Left kidney (tissue), 2 donors: Measurements from ENCODE around the gene GAL3ST3. TPM values are rescaled to one million over a fixed set of nuclear protein-coding genes. Genes with fewer than 3 reads are reported as not detected.

ENCODE experiments used
- DNase-seq: peaks from one replicate; pipeline ENCODE4 v3.0.0-alpha.2; 2013
- polyA plus RNA-seq: library from polyadenylated mRNA; unstranded; fragments of 120-200 nt; gene quantifications from one replicate; pipeline ENCODE4 v1.2.1, GENCODE V29; 2013; ENCODE audit not compliant: insufficient read length

Gene GAL3ST3
- polyA plus RNA-seq, 1 donor = 3.8 TPM

DNA sequence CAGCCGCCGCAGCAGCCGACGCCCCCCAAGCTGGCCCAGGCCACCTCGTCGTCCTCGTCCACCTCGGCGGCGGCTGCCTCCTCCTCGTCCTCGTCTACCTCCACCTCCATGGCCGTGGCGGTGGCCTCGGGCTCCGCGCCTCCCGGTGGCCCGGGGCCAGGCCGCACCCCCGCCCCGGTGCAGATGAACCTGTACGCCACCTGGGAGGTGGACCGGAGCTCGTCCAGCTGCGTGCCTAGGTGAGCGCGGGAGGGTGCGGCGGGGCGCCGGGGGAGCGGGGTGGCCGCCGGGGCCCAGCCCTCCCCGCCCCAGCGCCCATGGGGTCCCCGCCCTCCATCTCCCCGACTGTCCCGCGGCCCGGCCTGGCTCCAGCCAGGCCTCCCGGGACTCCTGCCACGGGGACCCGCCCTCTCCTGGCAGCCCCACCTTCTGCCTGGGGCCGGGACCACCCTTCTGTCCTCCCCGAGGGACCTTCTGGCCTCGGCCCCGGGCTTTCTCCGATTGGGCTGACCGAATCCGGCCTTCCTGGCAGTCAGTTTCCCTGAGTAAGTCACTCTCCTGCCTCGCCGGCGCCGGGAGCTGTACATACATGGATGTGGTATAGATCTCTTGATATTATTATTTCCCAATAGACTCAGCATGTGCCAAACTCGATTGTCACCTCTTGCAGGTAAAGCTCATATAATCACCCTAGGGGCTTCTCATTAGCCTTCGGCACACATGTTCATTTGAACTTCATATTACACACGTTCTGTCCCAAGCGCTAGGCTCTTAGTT is 21.8 kb upstream of the GAL3ST3 start:
- no peak for DNase-seq

- DNase-seq = no peak
Observed at GRCh38 chr11:66069715-66070603, 21.0 kb upstream of the GAL3ST3 start, which contains the start of gene PACS1. TSS of gene PACS1 (plus strand) at chr11:66070272. CDS start at chr11:66070487, 215 bp downstream.

DNA sequence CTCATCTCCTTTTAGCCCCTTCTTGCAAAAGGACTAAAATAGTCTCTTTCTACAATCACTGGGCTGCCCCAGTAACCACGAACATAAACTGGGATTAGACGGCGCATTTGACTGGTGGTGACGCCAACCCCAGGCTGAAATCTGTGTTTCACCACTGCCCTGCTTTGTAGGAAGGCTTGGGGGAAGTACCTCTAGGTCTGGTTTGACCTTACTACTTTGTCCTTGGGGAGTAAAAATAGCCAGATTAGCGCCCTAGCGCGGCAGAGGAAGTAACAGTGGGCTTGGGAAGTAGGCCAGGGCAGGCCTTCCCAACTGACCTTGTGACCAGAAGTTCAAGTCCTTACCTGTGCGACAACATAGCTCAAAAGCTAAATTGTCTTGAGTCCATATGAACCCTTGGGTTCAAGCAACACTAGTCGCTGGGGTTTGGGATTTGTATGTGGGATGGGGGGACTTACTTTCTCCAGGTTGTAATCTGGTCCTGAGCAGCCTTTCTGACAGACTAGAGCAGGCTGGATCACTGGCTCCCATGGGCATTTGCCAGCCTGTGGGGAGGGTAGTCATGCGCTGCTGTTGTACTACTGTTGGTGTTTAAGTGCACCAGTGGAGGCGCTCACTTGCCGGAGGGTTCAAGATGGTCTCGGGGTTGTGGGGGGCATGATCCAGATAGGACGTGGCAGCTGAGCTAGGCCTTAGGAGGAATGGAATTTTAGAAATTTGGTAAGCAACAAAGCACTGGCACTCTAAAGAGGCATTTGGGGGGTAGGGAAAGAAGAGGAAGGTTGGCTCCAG is 20.2 kb upstream of the GAL3ST3 start:
- DNase-seq = no peak

DNA sequence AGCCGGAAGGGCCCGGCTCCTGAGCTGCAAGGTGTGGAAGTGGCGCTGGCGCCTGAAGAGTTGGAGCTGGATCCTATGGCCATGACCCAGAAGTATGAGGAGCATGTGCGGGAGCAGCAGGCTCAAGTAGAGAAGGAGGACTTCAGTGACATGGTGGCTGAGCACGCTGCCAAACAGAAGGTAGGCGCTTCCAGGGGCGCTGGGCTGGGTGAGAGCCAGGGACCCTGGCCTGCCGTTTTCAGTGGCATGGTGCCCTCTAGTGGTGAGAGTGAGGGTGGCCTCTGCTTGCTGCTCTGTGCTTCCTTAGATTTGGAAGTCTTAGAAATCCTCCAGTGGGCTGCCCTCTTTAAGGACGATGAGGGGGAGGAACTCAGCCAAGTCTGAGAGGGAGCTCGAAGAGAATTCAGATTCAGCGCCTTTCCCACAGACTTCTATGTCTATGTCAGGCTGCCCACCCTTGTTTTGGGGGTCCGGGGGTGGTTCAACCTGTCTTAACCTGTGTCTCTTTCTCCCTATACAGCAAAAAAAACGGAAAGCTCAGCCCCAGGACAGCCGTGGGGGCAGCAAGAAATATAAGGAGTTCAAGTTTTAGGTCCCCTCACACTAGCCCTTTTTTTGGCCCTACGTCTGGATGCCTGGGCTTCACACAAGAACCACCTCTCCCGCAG is 19.3 kb upstream of the GAL3ST3 start:
- peak; percentile 72 for DNase-seq

DNA sequence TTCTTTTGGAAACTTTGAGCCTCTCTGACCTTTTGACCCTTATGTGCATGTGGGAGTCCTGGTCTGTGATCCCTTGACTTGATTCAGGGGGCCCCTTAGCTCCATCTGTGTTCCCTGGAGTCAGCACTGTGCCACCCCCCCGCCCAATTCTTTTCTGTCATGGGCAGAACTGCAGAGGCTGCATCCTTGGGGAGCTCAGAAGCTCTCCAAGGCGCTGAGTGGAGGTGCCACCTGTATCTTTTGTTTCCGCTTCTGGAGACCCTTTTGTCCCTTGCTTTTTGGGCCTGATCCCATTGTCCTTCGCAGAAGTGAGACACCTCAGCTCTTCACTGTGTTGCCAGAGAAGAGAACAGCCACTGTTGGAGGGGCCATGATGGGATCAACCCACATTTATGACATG is 18.7 kb upstream of the GAL3ST3 start:
- DNase-seq = no peak

DNA sequence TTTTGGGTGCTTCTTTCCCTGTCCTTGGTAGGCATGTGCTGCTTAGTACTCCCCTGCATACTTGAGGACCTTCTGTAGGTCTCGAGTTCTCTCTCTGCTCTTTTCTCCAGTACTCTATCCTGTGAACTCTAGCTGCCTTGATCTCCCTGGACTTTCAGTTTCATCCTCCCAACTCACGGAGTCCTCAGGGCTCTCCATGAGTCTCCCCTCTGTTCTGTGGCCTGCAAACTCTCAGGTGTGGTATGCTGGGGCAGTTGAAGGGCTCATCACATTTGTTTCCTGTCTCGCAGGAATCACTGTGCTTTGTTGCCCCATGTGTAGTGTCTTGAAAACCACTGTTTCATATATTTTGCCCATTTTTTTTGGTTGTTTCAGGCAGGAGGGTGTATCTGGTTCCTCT is 17.8 kb upstream of the GAL3ST3 start:
- no peak for DNase-seq

GRCh38 chr11:66064571-66064970 is 15.6 kb upstream of the GAL3ST3 start:
- no peak for DNase-seq

DNA sequence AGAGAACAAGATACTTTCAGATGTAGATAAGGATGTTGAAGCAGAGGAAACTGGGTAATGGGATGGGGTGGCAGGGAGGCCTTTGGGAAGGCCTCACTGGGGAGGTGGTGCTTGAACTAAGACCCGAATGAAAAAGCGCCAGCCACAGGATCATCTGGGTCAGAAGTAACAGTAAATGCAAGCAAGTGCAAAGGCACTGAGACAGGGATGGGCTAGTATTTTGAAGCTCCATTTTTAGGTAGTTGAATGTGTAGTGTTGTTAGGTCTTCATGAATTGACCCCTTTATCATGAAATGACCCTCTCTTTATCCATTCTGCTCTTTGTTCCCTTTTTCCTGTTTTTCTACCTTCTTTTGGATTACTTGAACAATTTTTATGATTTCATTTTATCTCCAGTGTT is 14.9 kb upstream of the GAL3ST3 start:
- DNase-seq = no peak

DNA sequence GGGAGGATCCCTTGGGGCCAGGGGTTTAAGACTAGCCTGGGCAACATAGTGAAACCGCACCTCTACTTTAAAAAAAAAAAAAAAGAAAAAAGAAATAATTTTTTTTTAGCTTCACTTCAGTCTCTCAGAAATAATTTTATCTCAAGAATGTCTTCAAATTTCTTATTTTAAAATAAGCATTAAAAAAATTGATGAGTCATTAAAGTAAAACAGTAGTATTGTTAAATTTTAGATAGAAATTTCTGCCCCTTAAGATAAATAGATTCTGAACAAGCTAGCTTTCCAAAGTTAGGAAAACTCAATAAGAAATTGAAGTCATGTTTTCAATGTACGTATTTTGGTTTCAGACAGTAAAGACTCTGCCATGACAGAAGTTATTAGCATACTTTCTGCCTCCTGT is 13.4 kb upstream of the GAL3ST3 start:
- no peak for DNase-seq

DNA sequence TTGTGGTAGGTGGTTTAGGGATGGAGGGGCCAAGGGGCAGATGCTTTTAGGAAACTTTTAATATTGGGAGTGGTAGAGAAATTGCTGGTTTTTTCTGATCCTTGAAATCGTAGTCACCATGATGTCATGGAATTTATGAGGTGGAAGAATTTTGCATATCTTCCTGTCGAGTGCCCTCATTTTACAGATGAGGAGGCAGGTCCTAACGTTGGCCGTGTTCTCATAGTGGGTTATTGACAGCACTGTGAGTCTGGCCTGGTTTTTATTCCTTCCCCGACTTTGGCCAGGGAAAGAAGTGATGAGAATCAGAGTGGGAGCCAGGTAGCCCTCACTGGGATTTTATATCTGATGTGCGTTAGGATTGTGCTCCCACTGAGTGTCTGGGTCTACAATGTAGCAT is 12.3 kb upstream of the GAL3ST3 start:
- DNase-seq = no peak

- no peak for DNase-seq
Observed at GRCh38 chr11:66059966-66060680, 11.2 kb upstream of the GAL3ST3 start.

DNA sequence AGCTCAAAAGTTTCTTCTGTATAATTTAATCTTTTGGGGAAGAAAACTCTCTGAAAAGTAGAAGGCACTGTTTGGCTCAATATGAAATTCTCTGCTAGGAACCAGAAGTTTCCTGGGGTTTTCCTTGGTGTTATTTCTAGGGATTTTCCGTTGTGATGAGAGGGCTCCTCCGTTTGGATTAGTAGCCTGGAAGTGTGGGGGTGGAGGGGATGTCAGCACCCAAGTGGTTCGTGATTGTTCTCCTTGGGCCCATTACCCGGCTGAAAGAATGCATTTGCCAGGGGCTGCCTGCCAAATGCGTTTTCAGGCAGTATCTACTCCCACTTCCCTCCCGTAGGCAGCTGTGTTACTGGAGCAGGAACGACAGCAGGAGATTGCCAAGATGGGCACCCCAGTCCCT is 7.5 kb upstream of the GAL3ST3 start:
- no peak for DNase-seq

DNA sequence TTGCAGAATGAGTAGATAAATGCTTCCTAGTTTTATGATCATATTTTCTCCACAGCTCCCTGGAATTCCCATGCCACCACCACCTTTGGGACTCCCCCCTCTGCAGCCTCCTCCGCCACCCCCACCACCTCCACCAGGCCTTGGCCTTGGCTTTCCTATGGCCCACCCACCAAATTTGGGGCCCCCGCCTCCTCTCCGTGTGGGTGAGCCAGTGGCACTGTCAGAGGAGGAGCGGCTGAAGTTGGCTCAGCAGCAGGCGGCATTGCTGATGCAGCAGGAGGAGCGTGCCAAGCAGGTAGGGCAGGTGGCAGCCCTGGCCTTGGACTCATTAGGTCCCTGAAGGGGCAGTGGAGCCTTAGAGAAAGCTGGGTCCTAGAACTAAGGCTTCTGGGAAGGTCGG is 6.1 kb upstream of the GAL3ST3 start:
- no peak for DNase-seq

GRCh38 chr11:66052664-66052982 is 3.7 kb upstream of the GAL3ST3 start:
- DNase-seq = no peak

DNA sequence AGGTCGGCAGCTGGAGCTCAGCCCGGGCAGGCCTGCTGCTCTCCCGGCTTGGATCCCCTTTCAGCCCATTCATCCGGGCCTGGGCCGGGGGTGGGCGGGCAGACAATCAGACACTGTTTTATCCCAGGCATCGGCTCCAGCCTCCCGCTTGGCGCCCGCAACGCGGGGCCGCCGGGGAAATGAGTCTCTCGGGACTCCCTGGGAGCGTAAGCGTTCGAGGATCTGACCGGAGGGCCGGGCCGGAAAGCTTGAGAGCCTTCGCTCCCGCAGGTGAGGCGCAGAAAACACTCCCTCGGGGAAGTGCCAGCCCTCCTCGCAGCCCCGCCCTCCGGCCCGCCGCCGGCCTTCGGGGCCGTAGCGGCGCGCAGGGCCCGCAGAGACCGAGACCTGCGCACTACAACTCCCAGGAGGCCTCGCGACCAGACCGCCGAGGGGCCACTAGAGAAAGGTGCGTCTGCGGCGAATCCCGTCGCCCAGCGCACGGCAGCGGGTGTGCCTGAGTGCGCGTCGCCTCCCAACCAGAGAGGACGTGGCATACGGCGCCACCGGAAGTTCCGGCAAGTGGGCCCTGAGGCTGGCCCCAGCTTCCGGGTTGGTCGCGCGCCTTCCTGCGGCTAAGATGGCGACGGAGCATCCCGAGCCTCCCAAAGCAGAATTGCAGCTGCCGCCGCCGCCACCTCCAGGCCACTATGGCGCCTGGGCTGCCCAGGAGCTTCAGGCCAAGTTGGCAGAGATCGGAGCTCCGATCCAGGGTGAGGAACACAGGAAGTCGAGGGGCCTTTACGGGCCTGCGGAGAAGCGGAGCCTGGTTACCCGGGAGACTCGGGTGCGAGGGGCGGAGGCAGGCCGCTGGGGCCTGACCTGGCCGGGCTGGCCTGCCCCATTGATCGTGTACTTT is 3.1 kb upstream of the GAL3ST3 start, which contains the start of gene SF3B2:
Gene SF3B2 (plus strand): TSS at position 599 of the 898 bp plus-strand sequence. CDS start 21 bp downstream, at position 620.
- peak; percentile 96 for DNase-seq

DNA sequence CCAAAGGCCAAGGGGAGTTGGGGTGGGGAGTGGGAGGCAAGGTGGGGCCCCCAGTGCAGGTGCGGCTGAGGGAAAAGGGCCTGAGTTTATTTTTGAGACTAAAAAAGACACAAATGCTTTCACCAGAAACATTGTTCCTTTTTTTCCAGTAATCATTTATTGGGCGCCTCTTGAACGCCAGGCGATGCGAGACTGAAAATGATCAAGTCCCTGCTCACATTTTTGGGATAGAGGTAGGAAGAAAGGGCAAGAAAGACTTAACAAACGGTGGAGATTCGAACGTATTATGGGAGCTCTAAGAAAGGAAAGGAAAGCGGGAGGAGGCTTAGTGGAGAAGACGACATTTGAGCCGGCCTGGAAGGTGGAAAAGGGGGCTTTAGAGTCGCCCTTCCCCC is 2.4 kb upstream of the GAL3ST3 start:
- DNase-seq = no peak

DNA sequence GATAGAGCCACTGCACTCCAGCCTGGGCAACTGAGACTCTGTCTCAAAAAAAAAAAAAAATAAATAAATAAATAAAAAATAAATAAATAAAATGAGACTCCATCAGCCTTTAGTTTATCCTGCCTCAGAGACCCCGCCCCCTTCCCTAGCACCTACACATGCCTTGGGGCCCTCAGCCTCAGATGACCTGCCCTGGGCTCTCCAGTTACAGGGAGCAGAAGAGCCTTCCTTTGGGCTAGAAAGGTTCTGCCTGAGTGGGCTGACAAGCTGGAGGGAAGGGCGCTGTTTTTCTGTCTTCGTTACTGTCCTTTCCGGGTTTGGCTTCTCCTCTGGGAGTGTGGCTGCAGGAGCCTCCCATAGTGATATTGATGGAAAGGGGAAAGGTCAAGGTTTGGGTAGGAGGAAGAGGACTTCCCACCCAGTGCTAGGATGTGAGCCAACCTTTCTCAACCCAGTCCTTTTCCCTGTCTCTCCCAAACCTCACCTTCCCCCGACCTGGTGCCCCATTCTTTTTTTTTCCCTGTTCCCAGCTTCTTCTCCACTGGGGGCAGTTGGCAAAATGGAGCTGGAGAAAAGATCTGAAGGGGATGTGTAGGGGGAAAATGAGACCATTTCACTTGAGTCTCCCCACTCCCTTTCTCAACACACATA is 1.7 kb upstream of the GAL3ST3 start:
- no peak for DNase-seq

DNA sequence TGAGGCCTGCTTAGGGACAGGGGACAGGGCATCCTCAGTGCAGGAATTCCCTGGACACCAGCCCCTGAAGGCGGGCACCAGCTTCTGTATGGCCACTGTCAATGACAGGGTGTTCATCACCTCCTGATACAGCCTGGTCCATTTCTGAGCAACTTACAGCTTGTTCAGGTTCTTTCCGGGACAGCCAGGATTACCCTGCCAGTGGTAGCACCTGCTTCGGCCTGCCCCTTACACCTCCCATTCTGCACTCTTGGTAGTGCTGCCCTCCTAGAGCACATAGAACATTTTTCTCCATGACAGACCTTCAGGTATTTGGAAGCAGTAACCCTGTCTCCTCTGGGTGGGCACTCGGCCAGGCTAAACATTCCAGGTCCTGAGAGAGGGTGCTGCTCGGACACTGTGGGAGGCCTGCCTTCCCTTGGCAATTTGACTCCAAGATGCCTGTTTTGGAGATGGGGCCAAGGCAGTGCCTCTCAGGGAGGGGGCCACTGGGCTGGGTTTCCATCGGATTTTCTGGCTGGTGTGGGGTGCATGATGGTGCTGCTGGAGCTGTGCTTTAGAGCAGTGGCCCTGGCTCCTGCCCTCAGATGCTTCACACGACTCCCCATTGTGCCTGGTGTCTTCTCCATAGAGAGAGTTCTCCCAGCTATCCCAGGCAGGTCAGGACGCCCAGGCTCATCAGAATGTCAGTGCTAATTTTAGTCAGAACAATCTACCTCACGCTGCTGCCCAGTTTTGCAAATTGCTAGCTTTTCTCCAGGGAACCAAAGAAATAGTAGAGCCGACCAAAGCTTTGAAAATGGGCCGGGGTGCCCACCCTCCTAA is 1.2 kb downstream of the GAL3ST3 start:
- DNase-seq = no peak

DNA sequence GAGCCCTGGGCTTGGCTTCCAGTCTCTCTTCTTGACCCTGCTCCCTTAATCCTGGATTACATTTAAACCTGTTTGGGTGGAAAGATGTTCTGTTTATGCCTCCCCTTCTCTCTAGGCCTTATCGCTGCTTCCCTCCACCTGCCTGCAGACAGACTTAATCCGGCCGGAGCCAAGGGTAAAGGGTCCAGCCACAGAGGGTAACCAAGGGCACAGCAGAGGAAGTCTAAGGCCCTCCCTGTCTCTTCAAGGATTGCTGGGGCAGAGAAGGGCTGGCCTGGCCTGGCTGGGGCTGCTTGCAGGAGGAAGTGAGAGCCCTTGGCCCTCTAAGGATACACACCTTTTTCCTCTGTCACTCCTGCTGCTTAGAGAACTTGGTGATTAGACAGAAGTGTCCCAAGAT is 2.1 kb downstream of the GAL3ST3 start:
- no peak for DNase-seq
